ENCODE measurements around the gene ATP6V1C2.

Gene ATP6V1C2

DNA sequence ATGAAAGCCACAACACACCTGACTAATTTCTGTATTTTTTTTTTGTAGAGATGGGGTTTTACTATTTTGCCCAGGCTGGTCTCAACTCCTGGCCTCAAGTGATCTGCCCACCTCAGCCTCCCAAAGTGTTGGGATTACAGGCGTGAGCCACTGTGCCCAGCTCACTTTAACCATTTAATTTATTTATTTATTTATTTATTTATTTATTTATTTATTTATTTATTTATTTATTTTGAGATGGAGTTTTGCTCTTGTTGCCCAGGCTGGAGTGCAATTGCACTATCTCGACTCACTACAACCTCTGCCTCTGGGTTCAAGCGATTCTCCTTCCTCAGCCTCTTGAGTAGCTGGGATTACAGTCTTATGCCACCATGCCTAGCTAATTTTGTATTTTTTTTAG is 96.9 kb downstream of the ATP6V1C2 start (continued):
- 0 out of 2 replicates have a peak, but pooled peaks have one; percentile 27 for TF ChIP-seq ZNF501 (tag by site-specific recombination; IDR thresholded peaks at IDR 0.05)
- TF ChIP-seq, protein P1, sequence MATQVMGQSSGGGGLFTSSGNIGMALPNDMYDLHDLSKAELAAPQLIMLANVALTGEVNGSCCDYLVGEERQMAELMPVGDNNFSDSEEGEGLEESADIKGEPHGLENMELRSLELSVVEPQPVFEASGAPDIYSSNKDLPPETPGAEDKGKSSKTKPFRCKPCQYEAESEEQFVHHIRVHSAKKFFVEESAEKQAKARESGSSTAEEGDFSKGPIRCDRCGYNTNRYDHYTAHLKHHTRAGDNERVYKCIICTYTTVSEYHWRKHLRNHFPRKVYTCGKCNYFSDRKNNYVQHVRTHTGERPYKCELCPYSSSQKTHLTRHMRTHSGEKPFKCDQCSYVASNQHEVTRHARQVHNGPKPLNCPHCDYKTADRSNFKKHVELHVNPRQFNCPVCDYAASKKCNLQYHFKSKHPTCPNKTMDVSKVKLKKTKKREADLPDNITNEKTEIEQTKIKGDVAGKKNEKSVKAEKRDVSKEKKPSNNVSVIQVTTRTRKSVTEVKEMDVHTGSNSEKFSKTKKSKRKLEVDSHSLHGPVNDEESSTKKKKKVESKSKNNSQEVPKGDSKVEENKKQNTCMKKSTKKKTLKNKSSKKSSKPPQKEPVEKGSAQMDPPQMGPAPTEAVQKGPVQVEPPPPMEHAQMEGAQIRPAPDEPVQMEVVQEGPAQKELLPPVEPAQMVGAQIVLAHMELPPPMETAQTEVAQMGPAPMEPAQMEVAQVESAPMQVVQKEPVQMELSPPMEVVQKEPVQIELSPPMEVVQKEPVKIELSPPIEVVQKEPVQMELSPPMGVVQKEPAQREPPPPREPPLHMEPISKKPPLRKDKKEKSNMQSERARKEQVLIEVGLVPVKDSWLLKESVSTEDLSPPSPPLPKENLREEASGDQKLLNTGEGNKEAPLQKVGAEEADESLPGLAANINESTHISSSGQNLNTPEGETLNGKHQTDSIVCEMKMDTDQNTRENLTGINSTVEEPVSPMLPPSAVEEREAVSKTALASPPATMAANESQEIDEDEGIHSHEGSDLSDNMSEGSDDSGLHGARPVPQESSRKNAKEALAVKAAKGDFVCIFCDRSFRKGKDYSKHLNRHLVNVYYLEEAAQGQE (tag by site-specific recombination; IDR thresholded peaks at IDR 0.05) = peak; percentile 65
- TF ChIP-seq ZNF555 (tag by site-specific recombination; conservative IDR thresholded peaks at IDR 0.05) = peak; percentile 77
- TF ChIP-seq ZNF138 (tag by site-specific recombination; IDR thresholded peaks at IDR 0.05; ENCODE audit: borderline replicate concordance) = 0 out of 2 replicates have a peak, but pooled peaks have one; percentile 36
- peak; percentile 43 for TF ChIP-seq ZNF510 (tag by site-specific recombination; IDR thresholded peaks at IDR 0.05; ENCODE audit: insufficient replicate concordance)
- TF ChIP-seq ZNF580 (tag by site-specific recombination; IDR thresholded peaks at IDR 0.05) = 0 out of 2 replicates have a peak, but pooled peaks have one; percentile 12
- TF ChIP-seq ZNF654 (tag by site-specific recombination; IDR thresholded peaks at IDR 0.05; ENCODE audit: low read depth) = peak; percentile 37
- TF ChIP-seq ZBTB1 (tag by site-specific recombination; IDR thresholded peaks at IDR 0.05) = 0 out of 2 replicates have a peak, but pooled peaks have one; percentile 64
- TF ChIP-seq ZNF629 (tag by site-specific recombination; IDR thresholded peaks at IDR 0.05) = 0 out of 2 replicates have a peak, but pooled peaks have one; percentile 26
- peak; percentile 73 for TF ChIP-seq ZNF140 (tag by site-specific recombination; IDR thresholded peaks at IDR 0.05)
- TF ChIP-seq ZNF223 (tag by site-specific recombination; IDR thresholded peaks at IDR 0.05) = 0 out of 2 replicates have a peak, but pooled peaks have one; percentile 21
- peak; percentile 31; the same call in 1 of the 2 replicates for TF ChIP-seq GLI2 (tag by site-specific recombination; IDR thresholded peaks at IDR 0.05; ENCODE audit: borderline replicate concordance, low read depth)
- 0 out of 2 replicates have a peak, but pooled peaks have one; percentile 60 for TF ChIP-seq ZNF664 (tag by site-specific recombination; IDR thresholded peaks at IDR 0.05)
- peak; percentile 75 for TF ChIP-seq ZNF623 (tag by site-specific recombination; IDR thresholded peaks at IDR 0.05)
- TF ChIP-seq ZNF433 (tag by site-specific recombination; IDR thresholded peaks at IDR 0.05; ENCODE audit: low read depth) = peak; percentile 57; the same call in 1 of the 2 replicates
- TF ChIP-seq ZNF404 (tag by site-specific recombination; IDR thresholded peaks at IDR 0.05) = peak; percentile 62; the same call in 1 of the 2 replicates
- peak; percentile 68; the same call in 1 of the 2 replicates for TF ChIP-seq ZNF558 (tag by site-specific recombination; IDR thresholded peaks at IDR 0.05)
- peak; percentile 48; the same call in 1 of the 2 replicates for TF ChIP-seq ZXDB (tag by site-specific recombination; IDR thresholded peaks at IDR 0.05)
- peak; percentile 57; the same call in 1 of the 2 replicates for TF ChIP-seq ZNF292 (tag by site-specific recombination; IDR thresholded peaks at IDR 0.05; ENCODE audit: borderline replicate concordance, low read depth)
- 0 out of 2 replicates have a peak, but pooled peaks have one; percentile 30 for TF ChIP-seq ZFP37 (tag by site-specific recombination; IDR thresholded peaks at IDR 0.05)

DNA sequence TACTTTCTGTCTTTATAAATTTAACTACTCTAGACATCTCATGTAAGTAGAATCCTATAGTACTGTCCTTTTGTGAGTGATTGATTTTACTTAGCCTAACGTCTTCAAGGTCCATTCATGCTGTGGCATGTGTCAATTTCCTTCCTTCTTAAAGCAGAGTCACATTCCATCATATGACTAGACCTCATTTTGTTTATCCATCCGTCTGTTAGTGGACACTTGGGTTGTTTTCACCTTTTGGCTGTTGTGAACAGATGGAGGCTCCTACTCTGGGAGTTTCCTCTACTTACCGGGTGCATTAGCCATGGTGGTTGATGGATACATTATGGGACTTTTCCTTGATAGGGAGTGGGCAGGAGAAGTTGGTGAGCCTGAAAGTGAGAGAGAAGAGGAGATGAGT is 97.6 kb downstream of the ATP6V1C2 start:
- ChIA-PET POLR2A (no interaction called here), CTCF (interaction anchor here (0.7 to 3.4 kb wide), 3 partner anchors 14 to 1109 kb away, joined by 3 to 19 read pairs (median 3); no protein-coding TSS in a partner anchor)
- no peak overlapping the region for H3K4me3 ChIP-seq (ENCODE audit: low read depth, low read length)
- H3K4me1 ChIP-seq (ENCODE audit: control insufficient read depth, insufficient read depth, low read length) = no peaks in the 10 kb centered on the region; the same call in 1 of the 2 replicates
- H3K27ac ChIP-seq (ENCODE audit: extremely low read depth, low read depth, low read length) = no peak overlapping the region
- H3K9me3 ChIP-seq (ENCODE audit: control insufficient read depth, insufficient read depth, low read depth, low read length) = no peaks in the 10 kb centered on the region
- no peaks in the 10 kb centered on the region for H3K36me3 ChIP-seq (ENCODE audit: control insufficient read depth in 2 of 2, insufficient read depth in 1 of 2, low read length in 2 of 2)
- TF ChIP-seq, protein P2, sequence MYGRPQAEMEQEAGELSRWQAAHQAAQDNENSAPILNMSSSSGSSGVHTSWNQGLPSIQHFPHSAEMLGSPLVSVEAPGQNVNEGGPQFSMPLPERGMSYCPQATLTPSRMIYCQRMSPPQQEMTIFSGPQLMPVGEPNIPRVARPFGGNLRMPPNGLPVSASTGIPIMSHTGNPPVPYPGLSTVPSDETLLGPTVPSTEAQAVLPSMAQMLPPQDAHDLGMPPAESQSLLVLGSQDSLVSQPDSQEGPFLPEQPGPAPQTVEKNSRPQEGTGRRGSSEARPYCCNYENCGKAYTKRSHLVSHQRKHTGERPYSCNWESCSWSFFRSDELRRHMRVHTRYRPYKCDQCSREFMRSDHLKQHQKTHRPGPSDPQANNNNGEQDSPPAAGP (tag by site-specific recombination; IDR thresholded peaks at IDR 0.05) = no peak
- TF ChIP-seq KLF1 (tag by site-specific recombination; IDR thresholded peaks at IDR 0.05) = no peak
- no peak for TF ChIP-seq ZNF121 (tag by site-specific recombination; IDR thresholded peaks at IDR 0.05)
- TF ChIP-seq CTCF (tag by site-specific recombination; IDR thresholded peaks at IDR 0.05) = no peak
- TF ChIP-seq ZNF48 (tag by site-specific recombination; IDR thresholded peaks at IDR 0.05) = no peak
- TF ChIP-seq, protein P3, sequence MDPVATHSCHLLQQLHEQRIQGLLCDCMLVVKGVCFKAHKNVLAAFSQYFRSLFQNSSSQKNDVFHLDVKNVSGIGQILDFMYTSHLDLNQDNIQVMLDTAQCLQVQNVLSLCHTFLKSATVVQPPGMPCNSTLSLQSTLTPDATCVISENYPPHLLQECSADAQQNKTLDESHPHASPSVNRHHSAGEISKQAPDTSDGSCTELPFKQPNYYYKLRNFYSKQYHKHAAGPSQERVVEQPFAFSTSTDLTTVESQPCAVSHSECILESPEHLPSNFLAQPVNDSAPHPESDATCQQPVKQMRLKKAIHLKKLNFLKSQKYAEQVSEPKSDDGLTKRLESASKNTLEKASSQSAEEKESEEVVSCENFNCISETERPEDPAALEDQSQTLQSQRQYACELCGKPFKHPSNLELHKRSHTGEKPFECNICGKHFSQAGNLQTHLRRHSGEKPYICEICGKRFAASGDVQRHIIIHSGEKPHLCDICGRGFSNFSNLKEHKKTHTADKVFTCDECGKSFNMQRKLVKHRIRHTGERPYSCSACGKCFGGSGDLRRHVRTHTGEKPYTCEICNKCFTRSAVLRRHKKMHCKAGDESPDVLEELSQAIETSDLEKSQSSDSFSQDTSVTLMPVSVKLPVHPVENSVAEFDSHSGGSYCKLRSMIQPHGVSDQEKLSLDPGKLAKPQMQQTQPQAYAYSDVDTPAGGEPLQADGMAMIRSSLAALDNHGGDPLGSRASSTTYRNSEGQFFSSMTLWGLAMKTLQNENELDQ (tag by site-specific recombination; IDR thresholded peaks at IDR 0.05; ENCODE audit: low read depth) = no peak
- TF ChIP-seq, protein P4, sequence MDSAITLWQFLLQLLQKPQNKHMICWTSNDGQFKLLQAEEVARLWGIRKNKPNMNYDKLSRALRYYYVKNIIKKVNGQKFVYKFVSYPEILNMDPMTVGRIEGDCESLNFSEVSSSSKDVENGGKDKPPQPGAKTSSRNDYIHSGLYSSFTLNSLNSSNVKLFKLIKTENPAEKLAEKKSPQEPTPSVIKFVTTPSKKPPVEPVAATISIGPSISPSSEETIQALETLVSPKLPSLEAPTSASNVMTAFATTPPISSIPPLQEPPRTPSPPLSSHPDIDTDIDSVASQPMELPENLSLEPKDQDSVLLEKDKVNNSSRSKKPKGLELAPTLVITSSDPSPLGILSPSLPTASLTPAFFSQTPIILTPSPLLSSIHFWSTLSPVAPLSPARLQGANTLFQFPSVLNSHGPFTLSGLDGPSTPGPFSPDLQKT (IDR thresholded peaks at IDR 0.05; ENCODE audit: borderline replicate concordance, low read depth, low read length) = no peak

Data from HEK293 (cell line).